H7 (cell line): Measurements from ENCODE around the gene LCN10. TPM values are rescaled to one million over a fixed set of nuclear protein-coding genes. Genes with fewer than 3 reads are reported as not detected.
"Not testable (repeated sequence)": the region's sequence is repeated elsewhere in the genome, so short reads cannot be mapped to it uniquely, and the experiment has no call there.

Experiments
- DNase-seq: peaks from one replicate; pipeline ENCODE4 v3.0.0; 2012
- H3K27me3 ChIP-seq: 2 replicates; pipeline ENCODE4 v1.6.0; 2011; ENCODE audit warnings: mild to moderate bottlenecking, low read length; ENCODE audit not compliant: control insufficient read depth, insufficient read depth
- H3K36me3 ChIP-seq: replicated peaks from 2 replicates; pipeline ENCODE4 v1.5.1; 2011; ENCODE audit warnings: low read length; ENCODE audit not compliant: control insufficient read depth, insufficient read depth
- H3K4me3 ChIP-seq: 2 replicates; pipeline ENCODE4 v1.5.1; 2011; ENCODE audit warnings: low read depth, mild to moderate bottlenecking, control low read depth, low read length, moderate library complexity; ENCODE audit not compliant: insufficient read depth
- total RNA-seq: library from RNA; depleted of rRNA; stranded (reverse); fragments of >200 nt; shearing (Covaris generic); gene quantifications from 2 replicates; pipeline ENCODE4 v1.2.3, GENCODE V29; 2014; rRNA removed

Gene LCN10
- total RNA-seq, result 0.76 and 1.4 TPM in 2 replicates

DNA sequence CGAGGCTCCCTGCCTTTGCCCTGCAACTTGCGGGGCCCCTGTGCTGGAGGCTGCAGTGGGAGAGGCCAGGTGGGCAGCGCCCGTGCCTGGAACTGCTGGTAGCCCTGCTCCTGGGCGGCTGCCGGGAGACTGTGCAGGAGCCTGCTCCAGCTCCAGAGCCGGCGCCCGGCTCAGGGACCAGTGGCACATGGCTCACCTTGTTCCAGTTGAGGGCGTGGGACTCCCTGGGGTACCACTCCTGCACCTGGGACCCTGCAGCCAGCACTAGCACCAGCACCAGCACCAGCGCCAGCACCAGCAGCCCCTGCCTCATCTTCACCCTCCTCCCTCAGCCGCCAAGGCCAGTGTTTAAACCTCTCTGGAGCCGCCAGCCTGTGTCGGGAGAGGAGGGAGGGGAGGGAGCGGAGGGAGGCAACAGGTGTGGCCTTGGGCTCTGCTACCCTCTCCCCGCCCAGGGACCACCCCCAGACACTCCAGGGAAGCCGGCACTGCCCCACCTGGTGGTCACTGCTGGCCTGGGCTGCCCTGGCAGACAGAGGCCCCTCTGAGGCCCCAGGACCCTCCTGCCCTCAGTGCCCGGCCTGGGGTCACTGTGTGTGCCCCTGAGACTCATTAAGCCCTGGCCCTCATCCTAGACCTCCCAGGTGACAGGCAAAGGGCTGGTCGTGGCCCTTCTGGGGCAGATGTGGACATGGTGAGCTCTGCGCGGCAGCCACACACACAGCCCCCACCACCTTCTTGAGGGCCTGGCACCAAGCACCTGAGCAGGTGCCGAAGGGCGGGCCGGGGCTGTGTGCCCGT lies at the start of gene LCN10:
Gene LCN10, minus strand, starts transcription at position 350 of the 801 bp plus-strand sequence. Its CDS starts 37 bp downstream, at position 313.
- Histone ChIP-seq H3K27me3 (no peaks in the 10 kb centered on the region), H3K4me3 (peak within 1 kb of the TSS; percentile 2; the same call in 1 of the 2 replicates), H3K36me3 (no peaks in the 10 kb centered on the region)
- DNase-seq, result peak; percentile 97

GRCh38 chr9:136791516-136792276 lies 49.0 kb upstream of the LCN10 start:
- H3K27me3 ChIP-seq, result no peaks in the 10 kb centered on the region; the same call in 1 of the 2 replicates
- DNase-seq, result peak; percentile 95
- H3K4me3 ChIP-seq, result peak overlapping the region; percentile 76
- H3K36me3 ChIP-seq, result no peaks in the 10 kb centered on the region; the same call in 1 of the 2 replicates

DNA sequence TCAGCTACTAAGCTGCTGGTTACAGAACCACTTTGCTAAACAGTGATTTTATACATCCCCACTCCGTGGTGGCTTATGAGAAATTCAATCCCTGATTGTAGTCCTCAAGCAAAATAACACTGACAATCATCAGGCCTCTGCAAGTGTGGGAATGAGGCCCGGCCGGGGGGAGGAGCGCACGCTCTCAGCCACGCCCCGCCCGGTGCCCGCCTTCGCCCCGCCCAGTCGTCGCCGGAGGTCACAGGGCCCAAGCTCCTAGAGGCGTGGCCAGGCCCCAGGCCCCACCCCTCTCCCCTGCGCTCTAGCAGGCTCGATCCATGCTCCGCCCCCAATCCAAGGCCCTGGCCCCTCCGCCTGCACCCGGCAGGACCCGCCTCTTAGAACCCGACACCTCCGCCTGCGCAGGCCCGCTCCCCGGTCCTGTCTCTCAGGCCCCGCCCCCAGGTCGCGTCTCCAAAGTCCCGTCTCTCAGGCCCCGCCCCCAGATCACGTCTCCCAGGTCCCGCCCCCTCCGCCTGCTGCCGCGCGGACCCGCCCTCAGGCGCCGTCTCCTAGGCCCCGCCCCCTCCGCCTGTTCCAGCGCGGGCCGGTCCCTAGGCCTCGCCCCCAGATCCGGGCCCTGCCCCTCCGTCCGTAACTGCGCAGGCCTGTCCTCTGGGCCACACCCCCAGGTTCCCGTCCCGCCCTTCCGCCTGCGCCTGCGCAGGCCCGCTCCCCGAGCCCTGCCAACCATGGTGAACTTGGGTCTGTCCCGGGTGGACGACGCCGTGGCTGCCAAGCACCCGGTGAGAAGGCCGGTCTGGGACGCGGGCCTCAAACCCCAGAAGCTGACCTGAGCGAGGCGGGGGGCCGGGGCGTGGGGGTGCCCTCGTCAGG lies 48.1 kb upstream of the LCN10 start, which contains the start of gene TMEM141:
Gene TMEM141, plus strand, starts transcription at position 705 of the 876 bp plus-strand sequence. Its CDS starts 27 bp downstream, at position 732.
- Histone ChIP-seq H3K36me3 (no peaks in the 10 kb centered on the region; the same call in 1 of the 2 replicates), H3K27me3 (no peaks in the 10 kb centered on the region; the same call in 1 of the 2 replicates), H3K4me3 (peak within 1 kb of the TSS; percentile 76)
- DNase-seq, result peak; percentile 100

DNA sequence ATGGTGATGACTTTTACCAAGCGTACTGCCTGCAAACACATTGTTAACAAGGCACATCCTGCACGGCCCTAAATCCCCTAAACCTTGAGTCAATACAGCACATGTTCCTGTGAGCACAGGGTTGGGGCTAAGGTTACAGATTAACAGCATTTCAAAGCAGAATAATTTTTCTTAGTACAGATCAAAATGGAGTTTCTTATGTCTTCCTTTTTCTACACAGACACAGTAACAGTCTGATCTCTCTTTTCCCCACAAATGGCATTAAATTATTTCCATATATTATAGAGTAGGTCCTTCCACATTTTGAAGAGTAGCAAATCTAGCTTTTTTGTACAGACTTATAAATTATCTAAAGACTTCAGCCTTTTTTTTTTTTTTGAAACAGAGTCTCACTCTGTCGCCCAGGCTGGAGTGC lies 46.8 kb upstream of the LCN10 start:
- Histone ChIP-seq H3K27me3 (no peaks in the 10 kb centered on the region), H3K4me3 (no peak overlapping the region), H3K36me3 (no peaks in the 10 kb centered on the region; the same call in 1 of the 2 replicates)
- DNase-seq, result no peak

- H3K27me3 ChIP-seq, DNase-seq, H3K4me3 ChIP-seq, H3K36me3 ChIP-seq: not testable (repeated sequence)
Observed at GRCh38 chr9:136788644-136789522, 46.1 kb upstream of the LCN10 start.

DNA sequence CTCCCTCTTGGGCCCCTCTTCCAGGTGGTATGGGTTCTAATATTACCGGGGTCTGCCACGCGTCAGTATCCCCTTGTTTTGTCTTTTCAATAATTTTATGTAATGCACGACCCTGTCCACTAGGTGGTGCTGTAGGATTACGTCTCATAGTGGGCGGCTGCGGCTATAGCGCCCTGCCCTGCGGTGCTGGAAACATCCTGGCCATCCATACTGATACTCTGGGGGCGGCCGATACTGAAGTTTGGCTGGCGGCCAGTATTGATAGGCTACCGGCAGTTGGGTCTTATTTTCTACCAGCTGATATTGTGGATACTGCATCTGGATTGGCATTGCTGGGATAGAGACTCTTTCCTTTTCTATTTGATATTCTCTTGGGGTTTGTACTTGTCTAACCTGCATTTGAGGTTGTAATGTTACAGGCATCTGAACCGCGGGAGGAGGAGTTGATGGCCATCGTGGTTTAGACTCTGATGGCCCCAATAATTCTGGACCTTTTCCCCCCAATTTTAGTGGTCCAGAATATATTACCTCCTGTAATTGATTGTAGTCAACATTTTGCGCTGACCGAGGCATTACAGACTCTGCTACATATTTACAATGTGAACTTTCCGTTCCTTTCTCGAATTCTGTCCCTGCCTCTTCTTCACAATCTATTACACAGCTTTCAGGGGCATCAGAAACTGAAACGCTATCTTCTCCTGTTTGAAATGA lies 45.1 kb upstream of the LCN10 start:
- Histone ChIP-seq H3K4me3 (no peak overlapping the region), H3K36me3 (no peaks in the 10 kb centered on the region), H3K27me3 (no peaks in the 10 kb centered on the region)
- peak; percentile 89 for DNase-seq

DNA sequence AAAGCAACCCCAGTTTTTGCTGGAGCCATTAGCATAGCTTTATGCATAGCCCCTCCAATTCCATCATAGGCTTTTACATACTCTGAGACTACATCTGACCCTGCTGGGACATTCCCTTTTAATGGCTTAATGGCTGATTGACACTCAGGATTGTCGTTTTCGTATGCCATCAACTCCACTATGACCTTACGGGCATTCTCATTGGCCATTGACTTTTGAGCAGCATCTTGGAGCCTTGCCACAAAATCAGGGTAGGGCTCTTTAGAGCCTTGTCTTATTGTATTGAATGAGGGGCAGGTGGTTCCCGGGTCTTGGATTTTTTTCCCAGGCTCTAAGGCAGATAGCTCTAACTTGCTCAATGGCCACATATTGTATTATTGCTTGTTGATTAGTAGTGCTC lies 44.2 kb upstream of the LCN10 start:
- not testable (repeated sequence) for H3K4me3 ChIP-seq, DNase-seq, H3K36me3 ChIP-seq, H3K27me3 ChIP-seq

- DNase-seq, result no peak
- no peaks in the 10 kb centered on the region for H3K36me3 ChIP-seq
- H3K27me3 ChIP-seq, result no peaks in the 10 kb centered on the region
- H3K4me3 ChIP-seq, result no peak overlapping the region
Observed at GRCh38 chr9:136786451-136786850, 43.7 kb upstream of the LCN10 start.

GRCh38 chr9:136785565-136786355 lies 43.0 kb upstream of the LCN10 start:
- H3K27me3 ChIP-seq, H3K4me3 ChIP-seq, H3K36me3 ChIP-seq, DNase-seq: not testable (repeated sequence)

DNA sequence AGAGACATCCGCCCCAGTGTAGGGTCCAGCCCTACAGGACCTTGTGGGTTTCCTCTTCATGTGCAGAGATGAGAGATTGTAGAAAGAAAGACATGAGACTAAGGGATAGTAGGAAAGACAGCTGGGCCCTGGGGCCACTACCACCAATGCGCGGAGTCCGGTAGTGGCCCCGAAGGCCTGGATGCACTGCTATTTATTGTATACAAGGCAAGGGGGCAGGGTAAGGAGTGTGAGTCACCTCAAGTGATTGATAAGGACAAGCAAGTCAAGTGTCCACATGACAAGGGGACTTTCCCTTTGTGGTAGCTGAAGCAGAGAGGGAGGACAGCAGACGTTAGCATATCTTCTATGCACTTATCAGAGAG lies 42.2 kb upstream of the LCN10 start:
- no peak for DNase-seq
- H3K36me3 ChIP-seq, result no peaks in the 10 kb centered on the region
- no peak overlapping the region for H3K4me3 ChIP-seq
- H3K27me3 ChIP-seq, result no peaks in the 10 kb centered on the region

DNA sequence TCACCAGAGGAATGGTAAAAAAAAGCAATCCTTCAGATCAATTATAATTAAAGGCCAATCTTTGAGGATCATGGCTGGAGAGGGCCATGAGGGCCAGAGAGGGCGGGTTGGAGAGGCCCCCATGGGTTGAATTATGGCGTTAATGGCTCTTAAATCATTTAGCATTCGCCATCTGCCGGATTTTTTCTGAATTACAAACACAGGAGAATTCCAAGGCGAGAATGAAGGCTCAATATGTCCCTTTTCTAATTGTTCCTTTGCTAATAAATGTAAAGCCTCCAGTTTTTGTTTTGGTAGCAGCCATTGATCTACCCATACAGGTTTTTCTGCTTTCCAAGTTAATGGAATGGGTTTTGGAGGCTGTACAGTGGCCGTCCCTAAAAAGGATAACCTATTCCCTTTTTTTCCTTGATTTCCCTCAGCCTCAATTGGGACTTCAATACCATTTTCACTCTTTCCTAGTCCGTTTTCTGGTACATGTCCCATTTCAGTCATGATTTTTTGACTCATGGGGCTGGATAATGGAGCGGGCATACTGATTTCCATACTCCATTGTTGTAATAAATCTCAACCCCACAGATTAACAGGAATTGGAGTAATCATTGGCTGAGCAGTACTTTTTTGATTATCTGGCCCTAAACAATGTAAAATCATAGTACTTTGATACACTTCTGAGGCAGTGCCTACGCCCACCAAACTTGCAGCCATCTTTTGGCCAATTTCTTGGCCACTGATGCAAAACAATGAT lies 41.7 kb upstream of the LCN10 start:
- Histone ChIP-seq H3K27me3 (no peaks in the 10 kb centered on the region), H3K36me3 (no peaks in the 10 kb centered on the region), H3K4me3 (no peak overlapping the region)
- peak; percentile 68 for DNase-seq

- Histone ChIP-seq H3K27me3 (no peaks in the 10 kb centered on the region), H3K4me3 (no peak overlapping the region), H3K36me3 (no peaks in the 10 kb centered on the region)
- no peak for DNase-seq
Observed at GRCh38 chr9:136782452-136782851, 39.7 kb upstream of the LCN10 start.
